H9 (cell line): ENCODE results near the gene HSF2. TPM values are rescaled to one million over a fixed set of nuclear protein-coding genes. Genes with fewer than 3 reads are reported as not detected.
"Not testable (repeated sequence)": the region's sequence is repeated elsewhere in the genome, so short reads cannot be mapped to it uniquely, and the experiment has no call there.

ENCODE experiments used
- DNase-seq: peaks from one replicate; pipeline ENCODE4 v3.0.0-alpha.2; 2017
- H2AFZ ChIP-seq: one replicate; pipeline ENCODE4 v1.6.1; 2013; ENCODE audit warnings: mild to moderate bottlenecking, low read length, control low read depth, moderate library complexity
- H2AK5ac ChIP-seq: 2 replicates; pipeline ENCODE4 v1.6.1; 2013; ENCODE audit warnings: low read length, control low read depth, mixed read lengths; ENCODE audit not compliant: insufficient read length
- H2BK120ac ChIP-seq: one replicate; pipeline ENCODE4 v1.6.1; 2013; ENCODE audit warnings: low read depth, mild to moderate bottlenecking, low read length, control low read depth, inconsistent platforms; ENCODE audit not compliant: poor library complexity, severe bottlenecking
- H2BK12ac ChIP-seq: 2 replicates; pipeline ENCODE4 v1.6.1; 2013; ENCODE audit warnings: low read length, control low read depth, mixed read lengths, low read depth; ENCODE audit not compliant: insufficient read length
- H2BK15ac ChIP-seq: 2 replicates; pipeline ENCODE4 v1.6.1; 2013; ENCODE audit warnings: low read depth, low read length, control low read depth
- H2BK20ac ChIP-seq: one replicate; pipeline ENCODE4 v1.6.1; 2013; ENCODE audit warnings: low read depth, mild to moderate bottlenecking, low read length, control low read depth, inconsistent platforms; ENCODE audit not compliant: poor library complexity, severe bottlenecking
- H2BK5ac ChIP-seq: 2 replicates; pipeline ENCODE4 v1.6.1; 2013; ENCODE audit warnings: low read length, control low read depth, mixed read lengths; ENCODE audit not compliant: insufficient read length
- H3K14ac ChIP-seq: 2 replicates; pipeline ENCODE4 v1.6.1; 2013; ENCODE audit warnings: low read length, control low read depth; ENCODE audit not compliant: insufficient read depth
- H3K18ac ChIP-seq: 2 replicates; pipeline ENCODE4 v1.6.1; 2013; ENCODE audit warnings: low read depth, mild to moderate bottlenecking, mixed read lengths, low read length, control low read depth; ENCODE audit not compliant: insufficient read length
- H3K23ac ChIP-seq: 2 replicates; pipeline ENCODE4 v1.6.1; 2013; ENCODE audit warnings: low read length, control low read depth, mixed read lengths, low read depth; ENCODE audit not compliant: insufficient read length
- H3K23me2 ChIP-seq: 2 replicates; pipeline ENCODE4 v1.6.1; 2013; ENCODE audit warnings: low read depth, mild to moderate bottlenecking, mixed read lengths, low read length, control low read depth; ENCODE audit not compliant: insufficient read length, poor library complexity, severe bottlenecking
- H3K27ac ChIP-seq: 2 replicates; pipeline ENCODE4 v1.5.1; 2013; ENCODE audit warnings: low read length, control low read depth, mixed read lengths, low read depth; ENCODE audit not compliant: insufficient read length
- H3K27me3 ChIP-seq: 2 replicates; pipeline ENCODE4 v1.6.1; 2013; ENCODE audit warnings: low read length, control low read depth, inconsistent platforms; ENCODE audit not compliant: insufficient read depth
- H3K4ac ChIP-seq: 2 replicates; pipeline ENCODE4 v1.6.1; 2013; ENCODE audit warnings: low read depth, mild to moderate bottlenecking, control low read depth, inconsistent platforms, low read length, moderate library complexity
- H3K4me1 ChIP-seq: 2 replicates; pipeline ENCODE4 v1.6.1; 2013; ENCODE audit warnings: low read length, control low read depth, inconsistent platforms; ENCODE audit not compliant: insufficient read depth
- H3K4me2 ChIP-seq: 2 replicates; pipeline ENCODE4 v1.6.1; 2013; ENCODE audit warnings: low read length, control low read depth, mixed read lengths; ENCODE audit not compliant: insufficient read length, insufficient read depth
- H3K56ac ChIP-seq: 2 replicates; pipeline ENCODE4 v1.6.1; 2013; ENCODE audit warnings: low read depth, mild to moderate bottlenecking, mixed read lengths, low read length, control low read depth; ENCODE audit not compliant: insufficient read length
- H3K79me1 ChIP-seq: 2 replicates; pipeline ENCODE4 v1.6.1; 2013; ENCODE audit warnings: low read depth, mild to moderate bottlenecking, moderate library complexity, low read length, control low read depth, inconsistent platforms; ENCODE audit not compliant: insufficient read depth, poor library complexity, severe bottlenecking
- H3K79me2 ChIP-seq: 2 replicates; pipeline ENCODE4 v1.6.1; 2013; ENCODE audit warnings: low read length, control low read depth, inconsistent platforms; ENCODE audit not compliant: insufficient read depth
- H3K9ac ChIP-seq: 2 replicates; pipeline ENCODE4 v1.6.1; 2013; ENCODE audit warnings: low read length, control low read depth, mixed read lengths; ENCODE audit not compliant: insufficient read length; ENCODE audit errors: extremely low read depth
- H3K9me3 ChIP-seq: one replicate; pipeline ENCODE4 v1.6.1; 2013; ENCODE audit warnings: low read depth, low read length, inconsistent platforms; ENCODE audit not compliant: control insufficient read depth
- H3T11ph ChIP-seq: one replicate; pipeline ENCODE4 v1.6.1; 2013; ENCODE audit warnings: mild to moderate bottlenecking, low read length, control low read depth, inconsistent platforms
- H4K20me1 ChIP-seq: one replicate; pipeline ENCODE4 v1.6.1; 2013; ENCODE audit not compliant: control insufficient read depth, insufficient read length, insufficient read depth
- H4K5ac ChIP-seq: 2 replicates; pipeline ENCODE4 v1.6.1; 2013; ENCODE audit warnings: low read depth, mild to moderate bottlenecking, mixed read lengths, low read length, control low read depth; ENCODE audit not compliant: insufficient read length
- H4K8ac ChIP-seq: replicated peaks from 2 replicates; pipeline ENCODE4 v1.6.1; 2013; ENCODE audit warnings: low read length, control low read depth, mixed read lengths, low read depth; ENCODE audit not compliant: insufficient read length
- H4K91ac ChIP-seq: 2 replicates; pipeline ENCODE4 v1.6.1; 2013; ENCODE audit warnings: low read depth, mild to moderate bottlenecking, moderate library complexity, mixed read lengths, low read length, control low read depth; ENCODE audit not compliant: insufficient read length
- H3K27ac Mint-ChIP-seq, 3 experiments: 2 replicates in 2 of 3; 3 replicates in 1 of 3; pipeline ENCODE4 v1.8.0; 2020 to 2021; ENCODE audit warnings: mixed read lengths in 3 of 3, mild to moderate bottlenecking in 1 of 3, moderate library complexity in 1 of 3
- H3K27me3 Mint-ChIP-seq: 2 replicates; pipeline ENCODE4 v1.8.0; 2021; ENCODE audit warnings: low read depth, mild to moderate bottlenecking, moderate library complexity, mixed read lengths
- H3K36me3 Mint-ChIP-seq, 3 experiments: 2 replicates in 2 of 3; 3 replicates in 1 of 3; pipeline ENCODE4 v1.8.0; 2020 to 2021; ENCODE audit warnings: low read depth in 3 of 3, mixed read lengths in 3 of 3; ENCODE audit not compliant: insufficient read depth in 1 of 3
- H3K4me1 Mint-ChIP-seq, 2 experiments: 2 replicates each; pipeline ENCODE4 v1.8.0; 2020; ENCODE audit warnings: mixed read lengths in 2 of 2
- H3K4me3 Mint-ChIP-seq, 2 experiments: 2 replicates in 1 of 2; 3 replicates in 1 of 2; pipeline ENCODE4 v1.8.0; 2020 to 2021; ENCODE audit warnings: mild to moderate bottlenecking in 2 of 2, mixed read lengths in 2 of 2, moderate library complexity in 1 of 2
- H3K9me3 Mint-ChIP-seq, 2 experiments: 2 replicates in 1 of 2; 3 replicates in 1 of 2; pipeline ENCODE4 v1.8.0; 2020; ENCODE audit warnings: mild to moderate bottlenecking in 2 of 2, mixed read lengths in 2 of 2, moderate library complexity in 1 of 2
- WGBS: extraction: QIAGEN DNeasy Blood & Tissue Kit; methylation state at CpG from one replicate; pipeline ENCODE4 v1.1.7; 2013; ENCODE audit warnings: missing lambda C conversion rate, low lambda C conversion rate, mixed read lengths; ENCODE audit not compliant: insufficient read length; ENCODE audit errors: extremely low coverage; 5-methylcytosine and 5-hydroxymethylcytosine counted together
- total RNA-seq: library from RNA; stranded (reverse); gene quantifications from 2 replicates; pipeline ENCODE4 v1.2.1, GENCODE V29; 2021
- TF ChIP-seq, protein P1 (sequence below): fragments of 200-600 bp; sonication (generic); conservative IDR thresholded peaks from 3 replicates; pipeline ENCODE4 v1.8.0; 2021; ENCODE audit warnings: antibody characterized with exemption, mild to moderate bottlenecking

Gene HSF2
- total RNA-seq, 1 experiment from 2014 or later, result 14.6 TPM

DNA sequence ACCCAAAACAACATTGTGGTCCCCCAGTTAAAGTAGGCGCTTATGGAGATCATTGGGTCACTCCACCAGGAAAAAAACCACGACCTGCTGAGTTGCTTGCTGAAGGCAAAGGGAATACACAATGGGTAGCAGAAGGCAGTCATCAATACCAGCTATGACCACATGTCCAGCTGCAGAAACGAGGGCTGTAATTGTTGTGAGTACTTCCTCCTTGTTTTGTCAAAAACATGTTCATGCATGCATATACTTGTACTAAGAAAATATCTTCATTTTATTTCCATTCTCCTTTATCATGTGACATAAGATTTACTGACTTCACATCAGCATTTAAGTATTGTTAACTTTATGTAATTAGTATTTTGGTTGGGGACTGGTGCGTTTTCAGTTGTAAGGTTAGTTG lies 55.2 kb downstream of the HSF2 start:
- Histone ChIP-seq H2AK5ac (no peak overlapping the region), H2BK5ac (no peak overlapping the region), H2AFZ (no peak overlapping the region), H3K9me3 (no peaks in the 10 kb centered on the region), H3K18ac (no peak overlapping the region), H4K5ac (no peak overlapping the region), H3K23ac (no peak overlapping the region), H3K56ac (no peak overlapping the region), H2BK12ac (no peak overlapping the region), H3K79me2 (no peaks in the 10 kb centered on the region; the same call in 1 of the 2 replicates), H3K27ac (no peak overlapping the region), H4K20me1 (no peaks in the 10 kb centered on the region), H4K8ac (no peak overlapping the region), H2BK120ac (no peak overlapping the region), H2BK15ac (no peak overlapping the region), H4K91ac (no peak overlapping the region), H3K14ac (no peak overlapping the region), H3K27me3 (no peaks in the 10 kb centered on the region), H3K23me2 (no peaks in the 10 kb centered on the region), H3K4ac (no peak overlapping the region), H3K4me2 (no peak overlapping the region), H3T11ph (no peak overlapping the region), H3K79me1 (no peaks in the 10 kb centered on the region), H2BK20ac (no peak overlapping the region), H3K9ac (no peak overlapping the region), H3K4me1 (no peaks in the 10 kb centered on the region)
- Mint-ChIP-seq H3K27me3 (no peaks in the 10 kb centered on the region), H3K4me1 (peaks cover 7 to 17% of the 10 kb centered on the region in 2 experiments), H3K27ac (no peak overlapping the region; a peak in 1 of 7 replicates), H3K9me3 (no peaks in the 10 kb centered on the region), H3K36me3 (peaks cover 11 to 47% (median 39%) of the 10 kb centered on the region in 3 experiments; a peak in 6 of 7 replicates), H3K4me3 (no peak overlapping the region)
- TF ChIP-seq, protein P1, sequence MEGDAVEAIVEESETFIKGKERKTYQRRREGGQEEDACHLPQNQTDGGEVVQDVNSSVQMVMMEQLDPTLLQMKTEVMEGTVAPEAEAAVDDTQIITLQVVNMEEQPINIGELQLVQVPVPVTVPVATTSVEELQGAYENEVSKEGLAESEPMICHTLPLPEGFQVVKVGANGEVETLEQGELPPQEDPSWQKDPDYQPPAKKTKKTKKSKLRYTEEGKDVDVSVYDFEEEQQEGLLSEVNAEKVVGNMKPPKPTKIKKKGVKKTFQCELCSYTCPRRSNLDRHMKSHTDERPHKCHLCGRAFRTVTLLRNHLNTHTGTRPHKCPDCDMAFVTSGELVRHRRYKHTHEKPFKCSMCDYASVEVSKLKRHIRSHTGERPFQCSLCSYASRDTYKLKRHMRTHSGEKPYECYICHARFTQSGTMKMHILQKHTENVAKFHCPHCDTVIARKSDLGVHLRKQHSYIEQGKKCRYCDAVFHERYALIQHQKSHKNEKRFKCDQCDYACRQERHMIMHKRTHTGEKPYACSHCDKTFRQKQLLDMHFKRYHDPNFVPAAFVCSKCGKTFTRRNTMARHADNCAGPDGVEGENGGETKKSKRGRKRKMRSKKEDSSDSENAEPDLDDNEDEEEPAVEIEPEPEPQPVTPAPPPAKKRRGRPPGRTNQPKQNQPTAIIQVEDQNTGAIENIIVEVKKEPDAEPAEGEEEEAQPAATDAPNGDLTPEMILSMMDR, result no peak
- DNase-seq, result no peak
- no CpG with 5 or more reads among the region's 4 CpGs for WGBS

DNA sequence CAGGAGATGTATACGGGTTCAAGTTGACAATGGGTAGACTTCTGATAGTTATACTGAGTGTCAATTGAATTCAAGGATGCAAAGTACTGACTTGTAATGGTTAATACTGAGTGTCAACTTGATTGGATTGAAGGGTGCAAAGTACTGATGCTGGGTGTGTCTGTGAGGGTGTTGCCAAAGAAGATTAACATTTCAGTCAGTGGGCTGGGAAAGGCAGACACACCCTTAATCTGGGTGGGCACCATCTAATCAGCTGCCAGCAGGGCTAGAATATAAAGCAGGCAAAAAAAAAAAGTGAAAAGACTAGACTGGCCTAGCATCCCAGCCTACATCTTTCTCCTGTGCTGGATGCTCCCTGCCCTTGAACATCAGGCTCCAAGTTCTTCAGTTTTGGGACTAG lies 55.7 kb downstream of the HSF2 start:
- not testable (repeated sequence) for H3K56ac ChIP-seq, H3K27ac ChIP-seq, H3K27me3 Mint-ChIP-seq, H3K79me2 ChIP-seq, H3K4ac ChIP-seq, H4K91ac ChIP-seq, H3K9ac ChIP-seq, DNase-seq, H2AFZ ChIP-seq, H4K8ac ChIP-seq, H2BK12ac ChIP-seq, H3K14ac ChIP-seq, H3T11ph ChIP-seq, H4K20me1 ChIP-seq, H3K4me3 Mint-ChIP-seq, H3K27me3 ChIP-seq, H3K23me2 ChIP-seq, H2BK20ac ChIP-seq, H2AK5ac ChIP-seq, H3K9me3 ChIP-seq, H3K9me3 Mint-ChIP-seq, H3K18ac ChIP-seq, H3K23ac ChIP-seq, H4K5ac ChIP-seq, H3K4me2 ChIP-seq, H2BK5ac ChIP-seq, H3K4me1 ChIP-seq, H3K79me1 ChIP-seq, H2BK120ac ChIP-seq, H2BK15ac ChIP-seq
- WGBS, result no CpG with 5 or more reads among the region's 1 CpG
- Mint-ChIP-seq H3K4me1 (peaks cover 7 to 17% of the 10 kb centered on the region in 2 experiments), H3K27ac (peak overlapping the region in 1 of 3 experiments; percentile 81; a peak in 1 of 7 replicates), H3K36me3 (peaks cover 11 to 46% (median 38%) of the 10 kb centered on the region in 3 experiments; a peak in 6 of 7 replicates)
